IPS-NIHi11 (cell line): ENCODE measurements around the gene ZDHHC16.
"Not testable (repeated sequence)": the region's sequence is repeated elsewhere in the genome, so short reads cannot be mapped to it uniquely, and the experiment has no call there.

Experiments
- DNase-seq: peaks from one replicate; pipeline ENCODE4 v3.0.0; 2012; ENCODE audit warnings: mixed read lengths, low spot score

ZDHHC16 gene

DNA sequence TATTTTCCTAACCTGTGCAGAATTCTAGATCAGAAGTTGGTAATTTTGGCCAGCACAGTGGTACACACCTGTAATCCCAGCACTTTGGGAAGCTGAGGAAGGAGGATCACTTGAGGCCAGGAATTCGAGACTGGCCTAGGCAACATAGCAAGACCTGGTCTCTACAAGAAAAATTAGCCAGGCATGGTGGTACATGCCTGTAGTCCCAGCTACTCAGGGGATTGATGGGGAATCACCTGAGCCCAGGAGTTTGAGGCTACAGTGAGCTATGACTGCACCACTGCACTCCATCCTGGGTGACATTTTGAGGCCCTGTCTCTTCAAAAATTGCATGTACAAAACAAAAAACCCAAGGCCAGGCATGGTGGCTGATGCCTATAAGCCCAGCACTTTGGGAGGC, 11.4 kb upstream of the ZDHHC16 start:
- no peak for DNase-seq

DNA sequence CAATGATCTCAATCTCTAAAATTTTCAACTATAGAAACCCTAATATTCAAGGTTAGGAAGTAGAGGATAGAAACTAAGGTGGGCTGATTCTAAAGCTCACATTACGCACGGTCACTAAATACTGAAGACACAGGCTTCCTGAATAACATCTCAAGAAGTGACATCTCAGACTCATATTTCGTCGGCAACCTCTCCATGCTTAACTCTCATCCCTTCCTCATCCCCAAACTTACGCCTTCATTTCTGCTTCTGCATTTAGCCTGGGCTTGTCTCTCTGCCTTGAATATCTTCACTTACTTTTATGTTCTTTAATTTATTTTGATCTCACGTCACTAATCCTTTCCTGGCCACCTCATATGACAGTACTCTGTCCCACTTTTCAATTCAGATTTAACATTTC, 10.8 kb upstream of the ZDHHC16 start:
- no peak for DNase-seq

- no peak for DNase-seq
Observed at GRCh38 chr10:97442277-97442676, 3.7 kb upstream of the ZDHHC16 start.

DNA sequence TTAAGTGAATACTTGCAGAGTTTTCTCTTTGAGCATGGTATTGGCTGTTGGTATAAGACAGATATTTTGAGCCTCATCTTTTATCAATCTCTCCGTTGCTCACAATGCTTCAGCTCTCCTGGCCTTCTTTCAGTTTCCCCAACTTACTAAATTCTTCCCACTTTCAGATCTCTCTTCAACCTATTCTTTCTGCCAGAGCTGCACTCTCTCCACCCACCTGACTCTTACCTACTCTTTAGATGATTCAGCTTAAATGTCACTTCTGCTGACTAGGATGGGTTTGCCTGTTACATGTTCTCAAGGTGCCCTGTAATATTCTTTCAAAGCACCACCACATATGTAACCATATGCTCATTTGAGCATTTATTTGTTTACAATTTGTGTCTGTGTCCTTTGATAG, 1.8 kb upstream of the ZDHHC16 start:
- DNase-seq, result no peak

DNA sequence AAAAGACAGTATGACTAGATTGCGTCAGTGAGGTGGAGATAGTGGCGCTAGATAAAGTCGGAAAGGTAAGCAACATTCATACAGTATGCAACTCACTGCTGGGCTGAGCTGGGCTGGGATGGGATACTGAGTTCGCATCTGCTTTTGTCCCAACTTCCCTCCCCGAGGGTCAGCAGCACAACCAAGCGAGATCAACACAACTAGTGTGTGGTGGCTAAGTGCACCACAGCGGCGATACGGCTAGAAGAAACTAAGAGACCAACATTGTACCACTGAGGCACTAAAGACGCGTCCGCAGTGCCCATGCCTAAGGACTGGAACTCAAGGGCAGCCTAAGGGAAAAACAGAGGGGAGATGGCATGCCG, 636 bp upstream of the ZDHHC16 start:
- DNase-seq, result no peak

DNA sequence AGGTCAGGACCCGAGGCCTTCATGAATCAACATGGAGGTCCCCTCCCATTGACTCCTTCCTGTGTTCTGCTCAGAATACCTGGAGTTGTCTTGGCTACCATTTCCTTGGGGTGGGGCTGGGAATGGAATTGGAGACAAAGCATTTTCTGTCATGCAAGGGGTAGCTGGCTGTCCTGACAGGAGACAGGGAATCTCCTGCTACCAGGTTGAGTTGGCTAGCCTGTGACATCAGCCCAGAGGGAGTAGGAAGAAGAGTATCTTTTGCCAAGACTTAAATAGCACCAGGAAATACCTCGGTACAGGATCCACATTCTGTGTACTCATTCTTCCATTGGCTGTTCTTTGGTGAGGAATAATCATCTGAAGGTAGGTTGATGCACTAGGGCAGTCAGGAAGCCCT, 4.9 kb downstream of the ZDHHC16 start:
- no peak for DNase-seq

GRCh38 chr10:97451605-97452004, 5.6 kb downstream of the ZDHHC16 start:
- DNase-seq, result no peak

DNA sequence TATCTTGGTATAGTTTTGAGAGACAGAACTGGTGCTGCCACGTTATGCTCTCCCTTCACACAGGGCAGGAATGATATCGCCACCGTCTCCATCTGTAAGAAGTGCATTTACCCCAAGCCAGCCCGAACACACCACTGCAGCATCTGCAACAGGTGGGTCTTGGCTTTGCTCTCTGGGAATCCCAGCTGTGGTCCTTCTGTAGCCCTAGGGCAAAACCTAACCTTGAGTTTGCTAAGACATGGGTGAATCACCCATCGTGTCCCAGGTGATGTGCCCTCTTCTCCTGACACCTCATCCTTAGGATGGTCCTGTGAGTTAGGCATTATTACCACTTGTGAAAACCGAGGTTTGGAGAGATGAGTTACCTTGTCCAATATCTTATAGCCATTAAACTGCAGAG, 6.4 kb downstream of the ZDHHC16 start:
- DNase-seq, result no peak

DNA sequence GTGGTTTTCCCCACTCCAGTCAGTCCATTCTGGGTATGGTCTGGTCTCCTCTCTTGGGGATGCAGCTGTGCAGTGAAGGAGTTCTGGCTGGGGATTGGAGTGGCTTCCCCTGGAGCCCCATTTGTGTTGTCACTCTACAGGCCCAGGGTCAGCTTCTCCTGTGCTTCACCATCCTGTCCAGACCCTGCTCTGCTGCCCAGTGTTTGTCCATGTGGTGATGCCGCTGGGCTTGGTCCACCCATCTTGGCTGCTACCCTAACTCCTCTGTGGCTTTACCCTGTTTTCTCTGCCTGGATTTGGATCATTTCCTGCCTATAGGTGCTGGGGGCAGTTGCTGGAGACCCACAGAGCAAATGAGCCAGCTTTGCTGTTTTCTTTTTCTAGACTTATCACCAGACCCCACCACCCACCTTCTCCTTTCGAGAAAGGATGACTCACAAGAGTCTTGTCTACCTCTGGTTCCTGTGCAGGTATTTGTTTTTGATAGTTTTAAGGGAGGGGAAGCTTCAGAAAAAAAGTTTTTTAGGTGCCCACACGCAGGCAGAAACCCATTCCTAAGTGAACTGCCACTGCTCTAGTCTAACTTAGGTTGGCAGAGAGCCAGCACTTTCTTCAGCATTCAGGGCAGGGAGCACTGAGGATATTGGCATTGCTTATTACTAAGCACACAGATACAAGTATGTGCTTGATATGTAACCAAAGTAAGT, 8.5 kb downstream of the ZDHHC16 start:
- DNase-seq, result no peak

DNA sequence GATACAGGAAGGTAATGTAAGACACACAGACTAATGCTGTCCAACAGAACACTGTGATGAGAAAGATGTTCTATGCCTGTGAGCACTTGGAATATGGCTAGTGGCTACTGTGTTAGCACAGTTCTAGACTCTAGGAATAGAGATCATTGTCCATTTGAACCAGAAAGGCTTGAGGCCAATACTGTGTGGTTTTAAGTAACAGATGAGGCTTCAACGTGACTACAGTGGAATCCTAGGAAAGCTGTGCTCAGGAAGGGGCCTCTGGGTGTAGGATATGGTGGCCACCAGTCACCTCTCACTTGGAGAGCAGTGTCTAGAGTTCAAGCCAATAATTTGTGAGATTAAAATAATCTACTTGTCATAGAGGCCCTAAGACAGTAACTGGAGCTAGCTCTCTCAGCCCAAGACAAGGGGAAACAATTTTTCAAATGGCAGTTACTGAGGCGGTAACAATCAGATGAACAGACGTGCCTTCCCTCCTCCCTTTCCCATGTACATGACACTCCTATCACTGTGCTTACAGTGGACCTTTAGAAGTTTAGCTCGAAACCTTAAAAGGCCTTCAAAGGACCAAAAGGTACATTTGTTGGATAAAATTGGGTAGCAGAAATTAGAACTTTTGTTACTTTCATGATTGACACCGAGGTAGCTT, 10.2 kb downstream of the ZDHHC16 start:
- no peak for DNase-seq

DNA sequence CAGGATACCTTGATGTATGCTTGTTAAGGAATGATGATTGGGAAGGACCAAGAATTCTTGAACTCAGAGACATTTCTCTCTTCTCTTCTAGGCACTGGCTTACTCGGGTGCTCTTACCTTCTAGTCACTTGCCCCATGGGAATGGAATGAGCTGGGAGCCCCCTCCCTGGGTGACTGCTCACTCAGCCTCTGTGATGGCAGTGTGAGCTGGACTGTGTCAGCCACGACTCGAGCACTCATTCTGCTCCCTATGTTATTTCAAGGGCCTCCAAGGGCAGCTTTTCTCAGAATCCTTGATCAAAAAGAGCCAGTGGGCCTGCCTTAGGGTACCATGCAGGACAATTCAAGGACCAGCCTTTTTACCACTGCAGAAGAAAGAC, 10.7 kb downstream of the ZDHHC16 start:
- DNase-seq, result no peak

GRCh38 chr10:97459111-97459510, 13.1 kb downstream of the ZDHHC16 start:
- DNase-seq, result no peak

DNA sequence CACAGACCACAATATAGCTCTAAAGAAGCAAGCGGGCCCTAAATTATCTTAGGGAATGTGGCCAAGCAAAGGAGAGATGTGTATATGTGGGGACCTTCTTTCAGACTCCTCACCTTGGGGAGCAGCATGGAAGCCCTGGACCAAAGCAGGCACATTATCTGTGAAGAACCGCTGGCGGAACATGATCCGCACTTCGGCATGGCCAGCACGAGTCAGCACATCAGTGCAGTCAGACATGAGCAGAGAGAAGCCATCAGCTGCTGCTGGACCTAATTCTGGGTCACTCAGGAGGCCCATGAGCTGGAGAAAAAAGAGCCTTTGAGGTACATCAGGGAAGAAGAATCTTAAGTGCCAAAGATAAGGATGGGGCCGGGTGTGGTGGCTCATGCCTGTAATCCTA, 14.0 kb downstream of the ZDHHC16 start:
- no peak for DNase-seq

DNA sequence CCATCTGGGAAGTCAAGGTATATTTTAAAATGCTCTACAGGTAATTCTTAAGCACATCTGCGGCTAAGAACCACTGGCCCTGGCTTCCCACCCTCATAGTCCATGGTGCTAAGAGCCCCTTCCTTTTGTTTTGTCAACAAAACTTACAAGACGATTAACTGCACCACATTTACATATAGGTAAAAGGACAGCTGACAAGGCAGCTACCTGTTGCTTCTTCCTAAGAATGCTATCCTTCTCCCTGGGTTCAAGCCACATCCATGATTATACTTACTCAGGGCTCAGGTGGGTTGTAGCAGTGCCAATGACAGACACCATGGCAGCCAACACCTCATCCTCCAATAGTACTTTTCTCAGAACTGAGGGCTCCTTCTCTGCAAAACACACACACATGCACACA, 16.3 kb downstream of the ZDHHC16 start:
- no peak for DNase-seq

- DNase-seq, result peak; percentile 85
Observed at GRCh38 chr10:97463363-97464132, 17.6 kb downstream of the ZDHHC16 start.

DNA sequence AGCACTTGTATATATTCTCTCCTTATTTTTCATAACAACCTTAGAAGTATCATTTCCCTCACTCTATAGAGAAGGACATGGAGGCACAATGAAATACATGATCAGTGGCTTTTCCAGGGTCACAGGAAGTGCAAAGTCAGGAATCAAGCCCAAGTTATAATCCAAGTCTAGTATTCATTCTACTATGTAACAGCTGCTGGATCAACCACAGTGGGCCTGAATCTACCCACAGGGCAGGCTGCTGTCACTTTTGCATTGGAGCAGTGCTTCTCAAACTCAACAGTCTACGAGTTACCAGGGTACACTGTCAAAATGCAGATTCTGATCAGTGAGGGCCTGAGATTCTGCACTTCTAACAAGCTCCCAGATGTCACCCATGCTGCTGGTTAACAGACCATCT, 18.3 kb downstream of the ZDHHC16 start:
- no peak for DNase-seq

DNA sequence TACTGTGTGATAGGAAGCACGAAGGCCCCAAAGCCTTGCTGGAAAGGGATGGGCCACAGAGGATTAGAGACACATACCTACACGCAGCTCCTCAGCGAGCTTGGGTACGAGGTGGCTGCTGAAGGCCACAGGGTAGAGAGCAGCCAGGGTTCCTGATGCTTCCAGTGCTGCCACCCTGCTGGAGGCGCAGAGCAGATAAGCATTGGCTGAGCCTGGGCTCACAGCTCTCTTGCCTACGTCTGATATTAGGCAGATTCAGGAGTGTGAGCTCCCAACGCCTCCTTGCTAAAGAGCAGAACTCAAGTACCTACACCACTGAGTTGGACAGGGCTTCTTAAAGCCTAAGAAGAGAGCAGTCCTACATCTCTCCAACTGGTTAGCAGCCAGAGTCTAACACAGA, 20.0 kb downstream of the ZDHHC16 start:
- no peak for DNase-seq

- DNase-seq, result no peak
Observed at GRCh38 chr10:97466755-97467154, 20.8 kb downstream of the ZDHHC16 start.

DNA sequence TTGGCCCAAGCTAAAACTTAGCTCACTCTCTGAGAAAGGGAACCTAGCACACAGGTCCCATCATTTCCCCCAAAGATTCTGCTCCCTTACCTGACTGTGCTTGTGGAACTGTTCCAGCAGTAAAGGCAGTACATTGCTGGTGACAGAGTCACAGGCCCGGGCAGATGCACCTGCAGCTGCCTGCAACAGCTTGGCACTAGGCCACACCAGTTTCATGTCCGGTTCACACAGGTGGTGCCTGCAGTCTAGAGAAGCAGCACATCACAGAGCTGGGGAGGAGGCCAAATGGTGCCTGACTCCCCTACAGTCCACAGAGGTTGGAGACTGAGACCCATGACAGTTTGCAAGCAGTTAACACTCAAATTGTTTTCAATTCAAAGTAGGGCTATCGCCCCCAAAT, 22.2 kb downstream of the ZDHHC16 start:
- no peak for DNase-seq

GRCh38 chr10:97468781-97469180, 22.8 kb downstream of the ZDHHC16 start:
- not testable (repeated sequence) for DNase-seq

DNA sequence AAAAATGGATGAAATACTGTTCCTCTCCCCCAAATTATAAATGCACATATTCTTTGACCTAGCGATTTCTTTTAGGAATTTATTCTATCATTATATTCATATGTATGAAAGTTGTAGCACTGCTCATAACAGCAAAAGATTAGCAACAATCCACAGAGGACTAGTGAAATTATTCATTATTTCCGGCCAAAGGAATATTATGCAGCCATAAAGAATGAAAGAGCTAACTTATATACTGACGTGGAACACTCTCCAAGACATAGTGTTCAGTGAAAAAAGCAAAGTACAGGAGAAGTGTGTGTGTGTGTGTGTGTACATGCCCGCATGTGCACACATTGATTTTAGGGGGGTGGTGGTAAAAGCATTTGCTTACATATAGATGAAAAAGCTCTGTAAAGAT, 28.9 kb downstream of the ZDHHC16 start:
- no peak for DNase-seq

- no peak for DNase-seq
Observed at GRCh38 chr10:97475936-97476594, 30.1 kb downstream of the ZDHHC16 start.

DNA sequence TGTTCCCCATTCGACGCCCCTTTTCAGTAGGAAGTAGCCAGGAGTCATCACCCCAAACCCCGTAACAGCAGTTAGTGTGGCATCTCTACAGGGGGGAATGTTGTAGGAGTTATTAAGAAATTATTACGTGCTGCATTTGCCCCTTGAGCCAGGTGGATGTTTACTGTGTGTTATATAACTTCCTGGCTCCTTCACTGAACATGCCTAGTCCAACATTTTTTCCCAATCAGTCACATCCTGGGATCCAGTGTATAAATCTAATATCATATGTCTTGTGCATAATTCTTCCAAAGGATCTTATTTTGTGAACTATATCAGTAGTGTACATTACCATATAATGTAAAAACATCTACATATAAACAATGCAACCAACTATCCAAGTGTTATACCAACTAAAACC, 33.4 kb downstream of the ZDHHC16 start:
- DNase-seq, result not testable (repeated sequence)
